ENCODE data around the gene MGAM2.

GRCh38 chr7:142111499-142111898 is at the start of gene MGAM2:
- TF ChIP-seq REST (IDR thresholded peaks at IDR 0.05) (no peak), HNF4A (conservative IDR thresholded peaks at IDR 0.05) (no peak)

Measured in liver (tissue), 2 donors.